SKM-1 (cell line): ENCODE measurements around the gene LPCAT1.

ENCODE experiments used
- DNase-seq: peaks from one replicate; lab custom pipeline; 2025; ENCODE audit not compliant: unreplicated experiment; lab: John Stamatoyannopoulos, UW

LPCAT1 gene

GRCh38 chr5:1446602-1447343 is 77.0 kb downstream of the LPCAT1 start:
- DNase-seq: no peak

GRCh38 chr5:1445689-1446601 is 77.8 kb downstream of the LPCAT1 start:
- no peak for DNase-seq

- DNase-seq: no peak
Measured at GRCh38 chr5:1445313-1445688, 78.5 kb downstream of the LPCAT1 start, which contains the start of gene SLC6A3. SLC6A3 (minus strand) TSS chr5:1445440; CDS start chr5:1443197, 2,243 bp downstream.

GRCh38 chr5:1444361-1445189 is 79.2 kb downstream of the LPCAT1 start:
- no peak for DNase-seq

- no peak for DNase-seq
Measured at GRCh38 chr5:1443991-1444360, 79.8 kb downstream of the LPCAT1 start.

- DNase-seq: no peak
Measured at GRCh38 chr5:1443171-1443570, 80.6 kb downstream of the LPCAT1 start.

GRCh38 chr5:1442222-1443145 is 81.3 kb downstream of the LPCAT1 start:
- DNase-seq: no peak

GRCh38 chr5:1441166-1441865 is 82.4 kb downstream of the LPCAT1 start:
- no peak for DNase-seq

GRCh38 chr5:1440098-1440493 is 83.7 kb downstream of the LPCAT1 start:
- no peak for DNase-seq

- DNase-seq: no peak
Measured at GRCh38 chr5:1439388-1440097, 84.2 kb downstream of the LPCAT1 start.

- DNase-seq: no peak
Measured at GRCh38 chr5:1438871-1439270, 84.9 kb downstream of the LPCAT1 start.

- DNase-seq: no peak
Measured at GRCh38 chr5:1437876-1438559, 85.7 kb downstream of the LPCAT1 start.

- DNase-seq: no peak
Measured at GRCh38 chr5:1437226-1437829, 86.4 kb downstream of the LPCAT1 start.

- no peak for DNase-seq
Measured at GRCh38 chr5:1436681-1437080, 87.1 kb downstream of the LPCAT1 start.

GRCh38 chr5:1436036-1436435 is 87.7 kb downstream of the LPCAT1 start:
- no peak for DNase-seq

GRCh38 chr5:1435369-1435768 is 88.4 kb downstream of the LPCAT1 start:
- no peak for DNase-seq

GRCh38 chr5:1432296-1432695 is 91.5 kb downstream of the LPCAT1 start:
- no peak for DNase-seq

GRCh38 chr5:1431896-1432295 is 91.9 kb downstream of the LPCAT1 start:
- DNase-seq: no peak
